Esophagus squamous epithelium (tissue), 4 donors: ENCODE results near the gene CALM3.

Source experiments
- CTCF ChIP-seq, 6 experiments: fragments of 450-650 bp in 4 of 6; fragments of 200-600 bp in 2 of 6; sonication (generic) in 2 of 6; IDR thresholded peaks; one replicate each; pipeline ENCODE4 v1.5.1; 2016 to 2019; ENCODE audit warnings: antibody characterized with exemption in 6 of 6, mild to moderate bottlenecking in 4 of 6, moderate library complexity in 4 of 6
- POLR2A ChIP-seq, 4 donors: fragments of 450-650 bp; IDR thresholded peaks; one replicate each; pipeline ENCODE4 v1.6.1; 2017; ENCODE audit warnings: antibody characterized with exemption in 4 of 4, mild to moderate bottlenecking in 4 of 4, moderate library complexity in 3 of 4

- TF ChIP-seq CTCF (IDR thresholded peaks at IDR 0.05) (peak in 1 of 6 experiments; percentile 7), POLR2A (IDR thresholded peaks at IDR 0.05) (peak in 2 of 4 donors; percentile 92 to 93)
These were observed at the start of gene CALM3 for GRCh38 chr19:46601318-46602224.
